Measurements from ENCODE around the gene TNFSF15. TPM values are rescaled to one million over a fixed set of nuclear protein-coding genes. Genes with fewer than 3 reads are reported as not detected.

TNFSF15 gene
- total RNA-seq, 1 experiment from 2014 or later: not detected

DNA sequence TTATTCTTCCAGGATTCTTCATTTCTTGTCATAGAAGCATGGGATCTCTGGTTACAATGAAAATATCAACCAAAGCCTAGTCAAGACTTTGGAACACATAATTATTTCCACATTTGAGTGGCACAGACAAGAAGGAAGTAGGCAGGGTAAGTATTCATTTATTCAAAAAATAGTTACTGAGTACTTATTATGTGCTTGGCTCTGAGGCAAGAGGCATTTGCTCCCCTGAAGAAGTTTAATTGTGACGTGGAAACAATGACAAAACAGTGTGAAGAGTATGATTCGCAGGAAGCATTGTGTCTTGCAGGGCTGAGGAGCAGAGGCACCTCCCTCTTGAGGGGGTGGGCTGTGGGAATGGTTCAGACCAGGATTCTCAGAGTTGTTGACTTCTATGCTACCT is 45.0 kb upstream of the TNFSF15 start:
- H3K4me2 ChIP-seq (ENCODE audit: insufficient read depth, insufficient read length, low read length): no peak overlapping the region
- no peaks in the 10 kb centered on the region for H3K36me3 Mint-ChIP-seq (ENCODE audit: insufficient read depth in 1 of 3, low read depth in 3 of 3)
- no peak overlapping the region for H2BK20ac ChIP-seq (ENCODE audit: low read depth, low read length, poor library complexity, severe bottlenecking)
- no peak overlapping the region for H3K27ac Mint-ChIP-seq
- no peak for DNase-seq
- H2BK12ac ChIP-seq (ENCODE audit: insufficient read length, low read depth, low read length): no peak overlapping the region
- no peak overlapping the region for H3K14ac ChIP-seq (ENCODE audit: insufficient read depth, low read length)
- TF ChIP-seq, protein P1, sequence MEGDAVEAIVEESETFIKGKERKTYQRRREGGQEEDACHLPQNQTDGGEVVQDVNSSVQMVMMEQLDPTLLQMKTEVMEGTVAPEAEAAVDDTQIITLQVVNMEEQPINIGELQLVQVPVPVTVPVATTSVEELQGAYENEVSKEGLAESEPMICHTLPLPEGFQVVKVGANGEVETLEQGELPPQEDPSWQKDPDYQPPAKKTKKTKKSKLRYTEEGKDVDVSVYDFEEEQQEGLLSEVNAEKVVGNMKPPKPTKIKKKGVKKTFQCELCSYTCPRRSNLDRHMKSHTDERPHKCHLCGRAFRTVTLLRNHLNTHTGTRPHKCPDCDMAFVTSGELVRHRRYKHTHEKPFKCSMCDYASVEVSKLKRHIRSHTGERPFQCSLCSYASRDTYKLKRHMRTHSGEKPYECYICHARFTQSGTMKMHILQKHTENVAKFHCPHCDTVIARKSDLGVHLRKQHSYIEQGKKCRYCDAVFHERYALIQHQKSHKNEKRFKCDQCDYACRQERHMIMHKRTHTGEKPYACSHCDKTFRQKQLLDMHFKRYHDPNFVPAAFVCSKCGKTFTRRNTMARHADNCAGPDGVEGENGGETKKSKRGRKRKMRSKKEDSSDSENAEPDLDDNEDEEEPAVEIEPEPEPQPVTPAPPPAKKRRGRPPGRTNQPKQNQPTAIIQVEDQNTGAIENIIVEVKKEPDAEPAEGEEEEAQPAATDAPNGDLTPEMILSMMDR (conservative IDR thresholded peaks at IDR 0.05): no peak
- H3K27ac ChIP-seq (ENCODE audit: insufficient read length, low read depth, low read length): no peak overlapping the region
- H3K9me3 Mint-ChIP-seq: no peaks in the 10 kb centered on the region
- peaks cover 7 to 9% of the 10 kb centered on the region in 2 experiments for H3K4me1 Mint-ChIP-seq
- no peak overlapping the region for H4K8ac ChIP-seq (replicated peaks; ENCODE audit: insufficient read length, low read depth, low read length)
- H4K20me1 ChIP-seq (ENCODE audit: control insufficient read depth, insufficient read depth, insufficient read length): no peaks in the 10 kb centered on the region
- H3K79me1 ChIP-seq (ENCODE audit: insufficient read depth, low read depth, low read length, poor library complexity, severe bottlenecking): no peaks in the 10 kb centered on the region
- no peak overlapping the region for H2AK5ac ChIP-seq (ENCODE audit: insufficient read length, low read length)
- H3T11ph ChIP-seq (ENCODE audit: low read length): no peak overlapping the region
- H3K27me3 ChIP-seq (ENCODE audit: insufficient read depth, low read length): no peaks in the 10 kb centered on the region
- H3K4me1 ChIP-seq (ENCODE audit: insufficient read depth, low read length): peaks cover 5% of the 10 kb centered on the region; the same call in 1 of the 2 replicates
- no peak overlapping the region for H2AFZ ChIP-seq (ENCODE audit: low read length)
- H3K4me3 Mint-ChIP-seq: no peak overlapping the region
- H2BK120ac ChIP-seq (ENCODE audit: low read depth, low read length, poor library complexity, severe bottlenecking): no peak overlapping the region
- no CpG with 5 or more reads among the region's 2 CpGs for WGBS (ENCODE audit: extremely low coverage, insufficient read length, low lambda C conversion rate)
- no peak overlapping the region for H3K56ac ChIP-seq (ENCODE audit: insufficient read length, low read depth, low read length)
- no peak overlapping the region for H3K4ac ChIP-seq (ENCODE audit: low read depth, low read length)
- no peak overlapping the region for H3K23ac ChIP-seq (ENCODE audit: insufficient read length, low read depth, low read length)
- peaks cover 5% of the 10 kb centered on the region; the same call in 1 of the 2 replicates for H3K27me3 Mint-ChIP-seq (ENCODE audit: low read depth)
- no peak overlapping the region for H4K5ac ChIP-seq (ENCODE audit: insufficient read length, low read depth, low read length)
- no peak overlapping the region for H2BK15ac ChIP-seq (ENCODE audit: low read depth, low read length)
- no peaks in the 10 kb centered on the region for H3K23me2 ChIP-seq (ENCODE audit: insufficient read length, low read depth, low read length, poor library complexity, severe bottlenecking)
- no peak overlapping the region for H2BK5ac ChIP-seq (ENCODE audit: insufficient read length, low read length)
- no peak overlapping the region for H3K18ac ChIP-seq (ENCODE audit: insufficient read length, low read depth, low read length)
- H3K9ac ChIP-seq (ENCODE audit: extremely low read depth, insufficient read length, low read length): no peak overlapping the region
- no peak overlapping the region for H4K91ac ChIP-seq (ENCODE audit: insufficient read length, low read depth, low read length)
- H3K79me2 ChIP-seq (ENCODE audit: insufficient read depth, low read length): no peaks in the 10 kb centered on the region
- no peaks in the 10 kb centered on the region for H3K9me3 ChIP-seq (ENCODE audit: control insufficient read depth, low read depth, low read length)
